HepG2 (cell line): ENCODE results near the gene AUP1. TPM values are rescaled to one million over a fixed set of nuclear protein-coding genes. Genes with fewer than 3 reads are reported as not detected.

Experiments
- AHR ChIP-seq: IDR thresholded peaks from 2 replicates; pipeline ENCODE4 v1.6.1; 2018; ENCODE audit warnings: missing genetic modification reagents, missing compliant biosample characterization
- BCL6 ChIP-seq: IDR thresholded peaks from 2 replicates; pipeline ENCODE4 v1.6.1; 2016; ENCODE audit warnings: missing genetic modification reagents, missing compliant biosample characterization
- CSRNP2 ChIP-seq: sonication (generic); formaldehyde crosslinking; conservative IDR thresholded peaks from 2 replicates; pipeline ENCODE4 v1.8.0; 2022; ENCODE audit warnings: low read depth, missing genetic modification reagents
- ELF4 ChIP-seq: sonication (generic); formaldehyde crosslinking; IDR thresholded peaks from 2 replicates; pipeline ENCODE4 v1.5.0; 2020; ENCODE audit warnings: missing genetic modification reagents, mild to moderate bottlenecking, moderate library complexity, borderline replicate concordance
- HNF1B ChIP-seq: sonication (generic); formaldehyde crosslinking; IDR thresholded peaks from 2 replicates; pipeline ENCODE4 v1.5.1; 2020; ENCODE audit warnings: mild to moderate bottlenecking, moderate library complexity, missing genetic modification reagents
- IRX3 ChIP-seq: sonication (generic); formaldehyde crosslinking; IDR thresholded peaks from 2 replicates; pipeline ENCODE4 v1.8.1; 2023; ENCODE audit warnings: mild to moderate bottlenecking, low read depth, missing genetic modification reagents, borderline replicate concordance
- JDP2 ChIP-seq: sonication (generic); formaldehyde crosslinking; IDR thresholded peaks from 2 replicates; pipeline ENCODE4 v1.8.1; 2022; ENCODE audit warnings: missing genetic modification reagents, borderline replicate concordance
- KAT7 ChIP-seq: IDR thresholded peaks from 2 replicates; pipeline ENCODE4 v1.6.1; 2018; ENCODE audit warnings: borderline replicate concordance, missing compliant biosample characterization
- KDM6A ChIP-seq: IDR thresholded peaks from 2 replicates; pipeline ENCODE4 v1.6.1; 2016; ENCODE audit warnings: low read depth
- KLF16 ChIP-seq, 2 experiments: sonication (generic) in 1 of 2; formaldehyde crosslinking in 1 of 2; IDR thresholded peaks; 2 replicates each; pipeline versions ENCODE4 v1.6.1 to v1.8.0; 2016 to 2023; ENCODE audit warnings: missing genetic modification reagents in 2 of 2, missing compliant biosample characterization in 1 of 2
- LCORL ChIP-seq, 2 experiments: fragments of 450-650 bp in 1 of 2; sonication (generic) in 1 of 2; formaldehyde crosslinking in 1 of 2; IDR thresholded peaks; 2 replicates each; pipeline versions ENCODE4 v1.5.0 to v1.6.1; 2017 to 2020; ENCODE audit warnings: antibody characterized with exemption in 1 of 2, missing genetic modification reagents in 1 of 2
- PHF21A ChIP-seq: sonication (generic); formaldehyde crosslinking; IDR thresholded peaks from 2 replicates; pipeline ENCODE4 v1.5.0; 2020; ENCODE audit warnings: mild to moderate bottlenecking, missing genetic modification reagents
- RARA ChIP-seq: IDR thresholded peaks from 2 replicates; pipeline ENCODE4 v1.6.1; 2016; ENCODE audit warnings: missing genetic modification reagents, missing compliant biosample characterization
- SNRNP70 ChIP-seq: fragments of 200-400 bp; formaldehyde crosslinking; IDR thresholded peaks from 2 replicates; pipeline ENCODE4 v1.6.1; 2017; ENCODE audit warnings: mild to moderate bottlenecking, low read depth, low read length, moderate library complexity
- SOX5 ChIP-seq: IDR thresholded peaks from 2 replicates; pipeline ENCODE4 v1.6.1; 2016; ENCODE audit warnings: borderline replicate concordance
- TCF12 ChIP-seq, 2 experiments: fragments of 450-650 bp in 1 of 2; sonication (generic) in 1 of 2; formaldehyde crosslinking in 1 of 2; IDR thresholded peaks; 2 replicates each; pipeline versions ENCODE4 v1.6.1 to v1.8.0; 2017 to 2022; ENCODE audit warnings: antibody characterized with exemption in 1 of 2, mild to moderate bottlenecking in 1 of 2, missing genetic modification reagents in 1 of 2, moderate library complexity in 1 of 2
- ZBTB20 ChIP-seq: sonication (generic); formaldehyde crosslinking; IDR thresholded peaks from 2 replicates; pipeline ENCODE4 v1.8.1; 2023; ENCODE audit warnings: missing genetic modification reagents, low read depth, mild to moderate bottlenecking, borderline replicate concordance
- ZFX ChIP-seq: sonication (generic); formaldehyde crosslinking; IDR thresholded peaks from 2 replicates; pipeline ENCODE4 v1.4.0; 2020; ENCODE audit warnings: mild to moderate bottlenecking, low read depth, missing genetic modification reagents, moderate library complexity
- ZNF530 ChIP-seq: sonication (generic); formaldehyde crosslinking; IDR thresholded peaks from 2 replicates; pipeline ENCODE4 v1.5.0; 2020; ENCODE audit warnings: low read depth, mild to moderate bottlenecking, missing genetic modification reagents
- ZNF710 ChIP-seq: sonication (generic); formaldehyde crosslinking; IDR thresholded peaks from 2 replicates; pipeline ENCODE4 v1.5.0; 2020; ENCODE audit warnings: mild to moderate bottlenecking, missing genetic modification reagents, borderline replicate concordance
- polyA plus RNA-seq, 8 experiments: library from polyadenylated mRNA; depleted of rRNA in 3 of 8; stranded (reverse) in 7 of 8; unstranded in 1 of 8; fragments of >200 nt; fragmentation: Illumina TruSeq in 4 of 8; extraction: Trizol in 4 of 8; gene quantifications; 2 replicates each; pipeline versions ENCODE4 v1.2.1 to v1.2.3, GENCODE V29; 2011 to 2016; ENCODE audit warnings: low read depth in 4 of 8, missing spikeins in 1 of 8, mixed read lengths in 1 of 8; ENCODE audit not compliant: insufficient read depth in 1 of 8
- total RNA-seq, 5 experiments: library from RNA; depleted of rRNA; stranded (reverse); fragments of >200 nt; fragmentation: Illumina TruSeq; extraction: Trizol; gene quantifications; 2 replicates each; pipeline ENCODE4 v1.2.3, GENCODE V29; 2016; ENCODE audit warnings: low read depth in 1 of 5

AUP1 gene
- total and polyA plus RNA-seq, 2 of the 13 experiments (the other 11 are each of a cell fraction or from before 2014, with no cell fraction given), result 174 to 267 TPM

GRCh38 chr2:74488643-74489481 lies 40.6 kb downstream of the AUP1 start (continued):
- TF ChIP-seq ELF4 (CRISPR knock-in tag) (no peak), ZNF530 (CRISPR knock-in tag) (no peak), TCF12 (IDR thresholded peaks at IDR 0.05) (no peak), TCF12 (CRISPR knock-in tag; IDR thresholded peaks at IDR 0.05) (peak; percentile 59; the same call in 1 of the 2 replicates), SOX5 (CRISPR knock-in tag) (peak; percentile 86), KAT7 (CRISPR knock-in tag) (0 out of 2 replicates have a peak, but pooled peaks have one; percentile 73), IRX3 (CRISPR knock-in tag) (0 out of 2 replicates have a peak, but pooled peaks have one; percentile 28), LCORL (IDR thresholded peaks at IDR 0.05) (peak; percentile 83), LCORL (CRISPR knock-in tag; IDR thresholded peaks at IDR 0.05) (peak; percentile 86), KLF16 (CRISPR knock-in tag; IDR thresholded peaks at IDR 0.05) (peak in 1 of 2 experiments; percentile 70; a peak in 1 of 4 replicates), ZFX (CRISPR knock-in tag) (peak; percentile 33; the same call in 1 of the 2 replicates), CSRNP2 (CRISPR knock-in tag) (peak; percentile 65; the same call in 1 of the 2 replicates), PHF21A (CRISPR knock-in tag) (peak; percentile 86; the same call in 1 of the 2 replicates), JDP2 (peak; percentile 81; the same call in 1 of the 2 replicates), AHR (CRISPR knock-in tag) (0 out of 2 replicates have a peak, but pooled peaks have one; percentile 5), ZNF710 (CRISPR knock-in tag) (peak; percentile 76; the same call in 1 of the 2 replicates), ZBTB20 (0 out of 2 replicates have a peak, but pooled peaks have one; percentile 27), SNRNP70 (no peak), HNF1B (peak; percentile 77; the same call in 1 of the 2 replicates), RARA (peak; percentile 86), BCL6 (peak; percentile 88), KDM6A (CRISPR knock-in tag) (peak; percentile 86)
